Measurements from ENCODE around the gene RAB32.

The RAB32 gene

DNA sequence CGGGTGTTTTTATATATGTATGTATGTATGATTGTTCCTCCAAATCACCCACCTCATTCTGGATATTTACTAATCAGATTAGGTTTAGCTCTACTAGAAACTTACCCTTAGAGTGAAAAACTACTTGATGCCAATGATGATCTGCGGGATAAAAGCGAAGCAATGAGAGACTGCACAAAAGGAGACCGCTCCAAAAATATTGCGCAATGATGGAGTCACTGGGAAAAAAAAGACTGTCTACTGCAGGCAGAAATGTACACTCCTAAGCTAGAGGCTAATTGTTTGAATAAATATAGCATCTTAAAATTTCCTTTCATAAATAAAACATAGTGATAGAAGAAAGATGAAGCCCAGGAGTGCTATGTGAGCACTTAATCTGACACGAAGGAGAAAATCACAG, 7.3 kb downstream of the RAB32 start:
- Histone ChIP-seq H3K79me2 (ENCODE audit: insufficient read depth, low read length) (no peaks in the 10 kb centered on the region), H3K27ac (ENCODE audit: low read depth, low read length) (no peak overlapping the region), H3K4me3 (ENCODE audit: insufficient read depth, low read length, poor library complexity, severe bottlenecking) (no peak overlapping the region), H3K9me2 (replicated peaks; ENCODE audit: insufficient read depth, low read length) (no peaks in the 10 kb centered on the region), H2AFZ (ENCODE audit: low read depth, low read length, severe bottlenecking) (no peak overlapping the region), H3K36me3 (ENCODE audit: low read length) (no peaks in the 10 kb centered on the region), H3F3A (ENCODE audit: insufficient read depth) (no peaks in the 10 kb centered on the region), H3K4me2 (ENCODE audit: low read depth, low read length, poor library complexity, severe bottlenecking) (no peak overlapping the region), H4K20me1 (ENCODE audit: low read depth, low read length) (no peaks in the 10 kb centered on the region), H3K27me3 (ENCODE audit: low read length) (no peaks in the 10 kb centered on the region), H3K9me3 (ENCODE audit: insufficient read depth, low read length) (no peaks in the 10 kb centered on the region), H3K9ac (ENCODE audit: low read length) (no peak overlapping the region)
- no peak for TF ChIP-seq EZH2phosphoT487 (conservative IDR thresholded peaks at IDR 0.05; ENCODE audit: low read length)
- TF ChIP-seq, protein P1, sequence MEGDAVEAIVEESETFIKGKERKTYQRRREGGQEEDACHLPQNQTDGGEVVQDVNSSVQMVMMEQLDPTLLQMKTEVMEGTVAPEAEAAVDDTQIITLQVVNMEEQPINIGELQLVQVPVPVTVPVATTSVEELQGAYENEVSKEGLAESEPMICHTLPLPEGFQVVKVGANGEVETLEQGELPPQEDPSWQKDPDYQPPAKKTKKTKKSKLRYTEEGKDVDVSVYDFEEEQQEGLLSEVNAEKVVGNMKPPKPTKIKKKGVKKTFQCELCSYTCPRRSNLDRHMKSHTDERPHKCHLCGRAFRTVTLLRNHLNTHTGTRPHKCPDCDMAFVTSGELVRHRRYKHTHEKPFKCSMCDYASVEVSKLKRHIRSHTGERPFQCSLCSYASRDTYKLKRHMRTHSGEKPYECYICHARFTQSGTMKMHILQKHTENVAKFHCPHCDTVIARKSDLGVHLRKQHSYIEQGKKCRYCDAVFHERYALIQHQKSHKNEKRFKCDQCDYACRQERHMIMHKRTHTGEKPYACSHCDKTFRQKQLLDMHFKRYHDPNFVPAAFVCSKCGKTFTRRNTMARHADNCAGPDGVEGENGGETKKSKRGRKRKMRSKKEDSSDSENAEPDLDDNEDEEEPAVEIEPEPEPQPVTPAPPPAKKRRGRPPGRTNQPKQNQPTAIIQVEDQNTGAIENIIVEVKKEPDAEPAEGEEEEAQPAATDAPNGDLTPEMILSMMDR (IDR thresholded peaks at IDR 0.05; ENCODE audit: insufficient read depth, low read length, poor library complexity, severe bottlenecking), result no peak

DNA sequence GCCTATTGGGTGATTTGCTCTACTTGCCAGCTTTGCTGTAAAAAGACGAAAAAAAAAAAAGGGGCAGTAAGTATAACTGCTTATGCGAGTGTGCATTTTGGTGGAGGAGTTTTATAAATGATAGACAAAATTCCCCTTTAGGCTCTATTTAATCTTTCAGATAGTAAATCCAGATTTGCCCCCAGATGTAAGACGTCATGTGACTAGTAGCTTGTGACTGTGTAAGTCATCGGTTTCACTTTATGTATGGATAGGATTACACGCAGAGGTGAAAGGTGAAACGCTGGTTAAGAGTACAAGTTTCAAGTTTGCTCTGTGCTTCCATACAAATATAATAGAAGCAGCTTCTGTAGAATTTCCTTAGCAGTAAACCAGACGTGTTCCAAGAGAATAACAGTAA, 7.9 kb downstream of the RAB32 start:
- TF ChIP-seq, protein P1 (IDR thresholded peaks at IDR 0.05; ENCODE audit: insufficient read depth, low read length, poor library complexity, severe bottlenecking), result no peak
- no peak for TF ChIP-seq EZH2phosphoT487 (conservative IDR thresholded peaks at IDR 0.05; ENCODE audit: low read length)
- H3K79me2 ChIP-seq (ENCODE audit: insufficient read depth, low read length), result no peaks in the 10 kb centered on the region
- no peaks in the 10 kb centered on the region for H3K27me3 ChIP-seq (ENCODE audit: low read length)
- no peaks in the 10 kb centered on the region for H3K9me2 ChIP-seq (replicated peaks; ENCODE audit: insufficient read depth, low read length)
- H3K27ac ChIP-seq (ENCODE audit: low read depth, low read length), result no peak overlapping the region
- no peaks in the 10 kb centered on the region for H3F3A ChIP-seq (ENCODE audit: insufficient read depth)
- H3K9me3 ChIP-seq (ENCODE audit: insufficient read depth, low read length), result no peaks in the 10 kb centered on the region
- no peak overlapping the region for H2AFZ ChIP-seq (ENCODE audit: low read depth, low read length, severe bottlenecking)
- no peak overlapping the region for H3K4me3 ChIP-seq (ENCODE audit: insufficient read depth, low read length, poor library complexity, severe bottlenecking)
- H3K9ac ChIP-seq (ENCODE audit: low read length), result no peak overlapping the region
- no peaks in the 10 kb centered on the region for H3K36me3 ChIP-seq (ENCODE audit: low read length)
- no peak overlapping the region for H3K4me2 ChIP-seq (ENCODE audit: low read depth, low read length, poor library complexity, severe bottlenecking)
- H4K20me1 ChIP-seq (ENCODE audit: low read depth, low read length), result no peaks in the 10 kb centered on the region

DNA sequence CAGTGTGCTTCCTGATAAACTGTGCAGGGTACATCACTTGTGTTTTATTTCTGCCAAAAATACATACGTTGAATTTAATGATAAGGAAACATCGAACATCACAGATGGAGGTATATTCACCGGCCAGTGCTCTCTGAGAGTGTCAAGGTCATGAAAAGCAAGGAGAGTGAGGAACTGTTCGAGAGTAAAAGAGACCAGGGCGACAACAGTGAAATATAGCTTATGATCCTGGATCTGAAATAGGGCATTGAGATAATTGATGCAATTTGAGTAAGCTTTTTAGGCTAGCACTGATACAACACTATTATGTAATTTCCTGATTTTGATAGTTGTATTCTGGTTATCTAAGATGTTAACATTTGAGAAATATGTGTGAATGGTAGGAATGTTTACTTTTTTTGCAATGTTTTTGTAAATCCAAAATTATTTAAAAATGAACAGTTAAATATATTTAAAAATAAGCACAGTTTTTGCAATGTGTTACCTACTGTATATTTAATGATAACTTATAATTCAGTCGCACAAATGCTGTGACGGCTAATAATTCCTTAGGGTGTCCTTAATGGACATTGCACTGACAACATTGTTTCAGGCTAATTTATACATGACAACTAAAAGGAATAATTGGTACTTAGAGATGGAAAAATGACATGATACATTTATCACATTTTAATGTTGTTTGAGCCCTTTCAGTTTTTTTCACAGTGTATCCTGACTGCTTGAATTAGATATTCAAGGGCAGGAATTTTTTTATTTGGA, 9.9 kb downstream of the RAB32 start:
- no peaks in the 10 kb centered on the region for H3F3A ChIP-seq (ENCODE audit: insufficient read depth)
- H3K9me3 ChIP-seq (ENCODE audit: insufficient read depth, low read length), result no peaks in the 10 kb centered on the region
- H3K27me3 ChIP-seq (ENCODE audit: low read length), result no peaks in the 10 kb centered on the region
- H3K9me2 ChIP-seq (replicated peaks; ENCODE audit: insufficient read depth, low read length), result no peaks in the 10 kb centered on the region
- no peak overlapping the region for H3K4me3 ChIP-seq (ENCODE audit: insufficient read depth, low read length, poor library complexity, severe bottlenecking)
- no peak overlapping the region for H2AFZ ChIP-seq (ENCODE audit: low read depth, low read length, severe bottlenecking)
- no peak overlapping the region for H3K27ac ChIP-seq (ENCODE audit: low read depth, low read length)
- TF ChIP-seq, protein P1 (IDR thresholded peaks at IDR 0.05; ENCODE audit: insufficient read depth, low read length, poor library complexity, severe bottlenecking), result no peak
- TF ChIP-seq EZH2phosphoT487 (conservative IDR thresholded peaks at IDR 0.05; ENCODE audit: low read length), result no peak
- H3K9ac ChIP-seq (ENCODE audit: low read length), result no peak overlapping the region
- no peak overlapping the region for H3K4me2 ChIP-seq (ENCODE audit: low read depth, low read length, poor library complexity, severe bottlenecking)
- no peaks in the 10 kb centered on the region for H4K20me1 ChIP-seq (ENCODE audit: low read depth, low read length)
- no peaks in the 10 kb centered on the region for H3K79me2 ChIP-seq (ENCODE audit: insufficient read depth, low read length)
- H3K36me3 ChIP-seq (ENCODE audit: low read length), result no peaks in the 10 kb centered on the region

Data from SU-DHL-6 (cell line).